ENCODE data around the gene GPR39.

GPR39 gene

DNA sequence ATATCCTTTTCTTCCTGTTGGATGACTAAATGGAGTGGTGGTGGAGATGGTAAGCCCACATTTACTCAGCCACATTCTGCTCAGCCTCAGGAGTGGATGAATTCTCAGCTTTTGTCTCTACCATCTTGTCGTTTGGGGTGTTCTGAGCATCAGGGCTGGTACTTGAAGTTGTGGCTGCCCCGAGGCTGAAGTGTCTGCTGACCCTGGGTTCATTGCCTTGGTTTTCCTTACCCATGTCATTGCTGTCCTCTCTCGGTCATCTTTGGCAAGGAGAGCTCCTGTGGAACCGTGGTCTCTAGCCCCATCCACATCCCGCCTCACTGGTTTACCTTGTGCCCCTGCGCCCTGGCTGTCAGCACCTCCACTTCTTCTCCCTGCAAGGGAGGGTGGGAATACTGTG is 71.9 kb downstream of the GPR39 start:
- no peak for TF ChIP-seq CTCF (IDR thresholded peaks at IDR 0.05; ENCODE audit: low read depth, low read length, missing control alignments)
- in situ Hi-C loops (cut with HindIII; ENCODE audit: low sequenced_read_pairs), result no loop called here
- no peak for DNase-seq (ENCODE audit: low read depth)
- H3K4me3 ChIP-seq (ENCODE audit: low read depth, low read length), result no peak overlapping the region

DNA sequence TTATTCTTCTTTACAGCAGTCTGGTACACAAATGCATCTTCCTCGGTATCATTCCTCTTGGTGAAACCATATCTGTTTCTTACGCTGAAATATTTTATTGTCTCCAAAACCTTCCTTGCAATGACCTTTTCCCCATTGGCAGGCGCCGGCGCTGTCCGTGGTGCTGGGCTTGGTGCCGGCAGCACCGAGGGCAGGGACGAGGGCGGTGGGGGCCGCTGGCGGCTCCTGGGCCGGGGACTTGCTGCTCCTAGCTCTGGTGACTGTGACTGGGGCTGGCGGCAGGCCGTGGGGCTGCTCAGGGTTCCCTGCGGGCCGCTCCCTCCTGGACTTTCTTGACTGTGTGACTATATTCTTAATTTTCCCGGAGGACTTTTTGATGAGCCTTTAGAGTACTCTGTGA is 72.5 kb downstream of the GPR39 start:
- in situ Hi-C loops (cut with HindIII; ENCODE audit: low sequenced_read_pairs), result no loop called here
- TF ChIP-seq CTCF (IDR thresholded peaks at IDR 0.05; ENCODE audit: low read depth, low read length, missing control alignments), result no peak
- H3K4me3 ChIP-seq (ENCODE audit: low read depth, low read length), result no peak overlapping the region
- DNase-seq (ENCODE audit: low read depth), result no peak

DNA sequence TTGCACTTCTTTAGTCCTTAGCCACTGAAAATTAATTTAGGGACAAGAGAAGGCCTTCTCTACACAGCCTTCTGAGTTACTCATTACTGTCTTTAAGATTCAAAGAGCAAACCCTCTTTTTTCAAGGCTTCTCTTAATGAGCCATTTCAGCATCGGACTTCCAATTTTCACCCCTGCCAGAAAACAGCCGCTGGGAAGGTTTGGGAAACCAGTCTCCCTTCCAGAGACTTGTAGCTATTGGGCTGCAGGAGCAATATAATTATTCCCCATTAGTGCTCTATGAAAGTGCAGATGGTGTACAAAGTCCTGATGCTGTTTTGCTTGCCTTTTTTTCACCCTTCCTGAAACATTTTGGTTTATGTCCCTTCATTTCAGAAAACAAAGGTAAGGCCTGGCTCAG is 79.3 kb downstream of the GPR39 start:
- no peak overlapping the region for H3K4me3 ChIP-seq (ENCODE audit: low read depth, low read length)
- no peak for TF ChIP-seq CTCF (IDR thresholded peaks at IDR 0.05; ENCODE audit: low read depth, low read length, missing control alignments)
- DNase-seq (ENCODE audit: low read depth), result no peak
- in situ Hi-C loops (cut with HindIII; ENCODE audit: low sequenced_read_pairs), result no loop called here

GRCh38 chr2:132496555-132496954 is 80.0 kb downstream of the GPR39 start:
- H3K4me3 ChIP-seq (ENCODE audit: low read depth, low read length), result no peak overlapping the region
- no peak for TF ChIP-seq CTCF (IDR thresholded peaks at IDR 0.05; ENCODE audit: low read depth, low read length, missing control alignments)
- in situ Hi-C loops (cut with HindIII; ENCODE audit: low sequenced_read_pairs), result no loop called here
- no peak for DNase-seq (ENCODE audit: low read depth)

- H3K4me3 ChIP-seq (ENCODE audit: low read depth, low read length), result no peak overlapping the region
- DNase-seq (ENCODE audit: low read depth), result no peak
- in situ Hi-C loops (cut with HindIII; ENCODE audit: low sequenced_read_pairs), result no loop called here
- no peak for TF ChIP-seq CTCF (IDR thresholded peaks at IDR 0.05; ENCODE audit: low read depth, low read length, missing control alignments)
These were observed 81.0 kb downstream of the GPR39 start for GRCh38 chr2:132497591-132497990.

- in situ Hi-C loops (cut with HindIII; ENCODE audit: low sequenced_read_pairs), result no loop called here
- no peak for DNase-seq (ENCODE audit: low read depth)
- no peak overlapping the region for H3K4me3 ChIP-seq (ENCODE audit: low read depth, low read length)
- no peak for TF ChIP-seq CTCF (IDR thresholded peaks at IDR 0.05; ENCODE audit: low read depth, low read length, missing control alignments)
These were observed 87.1 kb downstream of the GPR39 start for GRCh38 chr2:132503701-132504100.

- DNase-seq (ENCODE audit: low read depth), result no peak
- TF ChIP-seq CTCF (IDR thresholded peaks at IDR 0.05; ENCODE audit: low read depth, low read length, missing control alignments), result no peak
- H3K4me3 ChIP-seq (ENCODE audit: low read depth, low read length), result no peak overlapping the region
- in situ Hi-C loops (cut with HindIII; ENCODE audit: low sequenced_read_pairs), result no loop called here
These were observed 98.4 kb downstream of the GPR39 start for GRCh38 chr2:132515010-132515409.

Measured in astrocyte of the cerebellum (primary cell).